CD4-positive, CD25-positive, alpha-beta regulatory T cell (primary cell): ENCODE data around the gene PHOSPHO1. TPM values are rescaled to one million over a fixed set of nuclear protein-coding genes. Genes with fewer than 3 reads are reported as not detected.
A peak's percentile ranks its signal among the peaks of the same experiment; 100 is the strongest.

Experiments
- ATAC-seq, 2 donors: fragments of 150-1000 bp; cut with Tn5 transposase; one replicate each; pipeline ENCODE4 v1.10.0; 2021; ENCODE audit warnings: low read depth in 2 of 2, moderate number of reproducible peaks in 2 of 2, moderate library complexity in 1 of 2
- DNase-seq, 3 donors: peaks; one replicate each; pipeline versions ENCODE4 v3.0.0 to v3.0.0-alpha.2; 2012 to 2022; ENCODE audit warnings: mixed read lengths in 1 of 3
- H3K27ac ChIP-seq: one replicate; pipeline ENCODE4 v1.7.0; 2013; ENCODE audit warnings: mild to moderate bottlenecking, low read length; ENCODE audit not compliant: insufficient read depth, poor library complexity, severe bottlenecking
- H3K27me3 ChIP-seq: one replicate; pipeline ENCODE4 v1.7.0; 2013; ENCODE audit warnings: low read length; ENCODE audit not compliant: control insufficient read depth, insufficient read depth
- H3K36me3 ChIP-seq: one replicate; pipeline ENCODE4 v1.7.0; 2013; ENCODE audit warnings: mild to moderate bottlenecking, low read length, moderate library complexity; ENCODE audit not compliant: control insufficient read depth, insufficient read depth
- H3K4me1 ChIP-seq: 2 replicates; pipeline ENCODE4 v1.7.0; 2013; ENCODE audit warnings: mild to moderate bottlenecking, low read length; ENCODE audit not compliant: insufficient read depth, control insufficient read depth, poor library complexity, severe bottlenecking
- H3K4me3 ChIP-seq: one replicate; pipeline ENCODE4 v1.7.0; 2013; ENCODE audit warnings: low read depth, mild to moderate bottlenecking, low read length, moderate library complexity
- H3K9me3 ChIP-seq, 2 experiments: 1 replicate in 1 of 2; 2 replicates in 1 of 2; pipeline ENCODE4 v1.7.0; 2013; ENCODE audit warnings: low read length in 2 of 2, mild to moderate bottlenecking in 1 of 2, moderate library complexity in 1 of 2; ENCODE audit not compliant: control insufficient read depth in 2 of 2
- H3K27ac Mint-ChIP-seq, 3 donors: one replicate each; pipeline ENCODE4 v1.8.0; 2020 to 2022; ENCODE audit warnings: mild to moderate bottlenecking in 3 of 3, mixed read lengths in 3 of 3, moderate library complexity in 2 of 3
- H3K27me3 Mint-ChIP-seq: one replicate; pipeline ENCODE4 v1.8.0; 2022; ENCODE audit warnings: mild to moderate bottlenecking, mixed read lengths
- H3K36me3 Mint-ChIP-seq: one replicate; pipeline ENCODE4 v1.8.0; 2020; ENCODE audit warnings: mixed read lengths
- H3K4me1 Mint-ChIP-seq, 4 donors: one replicate each; pipeline ENCODE4 v1.8.0; 2020 to 2022; ENCODE audit warnings: mixed read lengths in 4 of 4, mild to moderate bottlenecking in 1 of 4
- H3K4me3 Mint-ChIP-seq, 4 donors: one replicate each; pipeline ENCODE4 v1.8.0; 2020 to 2022; ENCODE audit warnings: mild to moderate bottlenecking in 4 of 4, mixed read lengths in 4 of 4, moderate library complexity in 3 of 4
- H3K9me3 Mint-ChIP-seq, 7 donors: one replicate each; pipeline ENCODE4 v1.8.0; 2020 to 2022; ENCODE audit warnings: mixed read lengths in 7 of 7, mild to moderate bottlenecking in 3 of 7, moderate library complexity in 2 of 7
- polyA plus RNA-seq, 4 donors: library from polyadenylated mRNA; unstranded; fragments of 300-500 nt; fragmentation: Illumina TruSeq; gene quantifications; one replicate each; pipeline ENCODE4 v1.2.3, GENCODE V29; 2021
- total RNA-seq: library from RNA; stranded (reverse); gene quantifications from one replicate; pipeline ENCODE4 v1.2.3, GENCODE V29; 2022

Gene PHOSPHO1
- total and polyA plus RNA-seq, 5 donors from 2014 or later, result 0.11 to 0.24 (median 0.15) TPM; not detected in 2

GRCh38 chr17:49204516-49204915 lies 26.1 kb downstream of the PHOSPHO1 start:
- Histone ChIP-seq H3K9me3 (no peaks in the 10 kb centered on the region), H3K27ac (no peak overlapping the region), H3K4me1 (peaks cover 11% of the 10 kb centered on the region), H3K36me3 (no peaks in the 10 kb centered on the region), H3K27me3 (no peaks in the 10 kb centered on the region), H3K4me3 (no peak overlapping the region)
- H3K27me3 Mint-ChIP-seq, result peaks cover 4% of the 10 kb centered on the region
- peaks cover 12% of the 10 kb centered on the region for H3K36me3 Mint-ChIP-seq
- H3K27ac Mint-ChIP-seq, result no peak overlapping the region
- H3K9me3 Mint-ChIP-seq, result no peaks in the 10 kb centered on the region
- ATAC-seq, result no peak
- H3K4me3 Mint-ChIP-seq, result no peak overlapping the region
- H3K4me1 Mint-ChIP-seq, result peaks cover 0 to 16% (median 12%) of the 10 kb centered on the region in 4 donors
- no peak for DNase-seq

GRCh38 chr17:49203796-49204195 lies 26.8 kb downstream of the PHOSPHO1 start:
- no peaks in the 10 kb centered on the region for H3K9me3 Mint-ChIP-seq
- no peaks in the 10 kb centered on the region for H3K27me3 ChIP-seq
- DNase-seq (no peak), ATAC-seq (no peak)
- peak overlapping the region in 2 of 3 donors; percentile 22 to 33 for H3K27ac Mint-ChIP-seq
- H3K9me3 ChIP-seq, result no peaks in the 10 kb centered on the region
- H3K27ac ChIP-seq, result no peak overlapping the region
- peaks cover 4% of the 10 kb centered on the region for H3K27me3 Mint-ChIP-seq
- H3K4me1 Mint-ChIP-seq, result peaks cover 0 to 9% (median 5%) of the 10 kb centered on the region in 4 donors
- H3K4me3 ChIP-seq, result no peak overlapping the region
- no peaks in the 10 kb centered on the region for H3K36me3 ChIP-seq
- no peak overlapping the region for H3K4me3 Mint-ChIP-seq
- peaks cover 12% of the 10 kb centered on the region for H3K36me3 Mint-ChIP-seq
- peaks cover 4% of the 10 kb centered on the region for H3K4me1 ChIP-seq

- no peaks in the 10 kb centered on the region for H3K9me3 ChIP-seq
- peaks cover 12% of the 10 kb centered on the region for H3K36me3 Mint-ChIP-seq
- no peaks in the 10 kb centered on the region for H3K36me3 ChIP-seq
- ATAC-seq, result no peak
- no peak for DNase-seq
- no peaks in the 10 kb centered on the region for H3K27me3 ChIP-seq
- no peaks in the 10 kb centered on the region for H3K9me3 Mint-ChIP-seq
- no peak overlapping the region for H3K4me3 Mint-ChIP-seq
- H3K4me1 ChIP-seq, result no peaks in the 10 kb centered on the region
- H3K4me3 ChIP-seq, result no peak overlapping the region
- H3K27me3 Mint-ChIP-seq, result peaks cover 4% of the 10 kb centered on the region
- peaks cover 0 to 6% (median under 1%) of the 10 kb centered on the region in 4 donors for H3K4me1 Mint-ChIP-seq
- no peak overlapping the region for H3K27ac Mint-ChIP-seq
- H3K27ac ChIP-seq, result no peak overlapping the region
Measured at GRCh38 chr17:49201481-49201927, 29.1 kb downstream of the PHOSPHO1 start.

GRCh38 chr17:49200423-49201083 lies 30.0 kb downstream of the PHOSPHO1 start:
- Histone ChIP-seq H3K27me3 (no peaks in the 10 kb centered on the region), H3K4me1 (no peaks in the 10 kb centered on the region), H3K36me3 (no peaks in the 10 kb centered on the region), H3K9me3 (no peaks in the 10 kb centered on the region), H3K4me3 (no peak overlapping the region), H3K27ac (no peak overlapping the region)
- Mint-ChIP-seq H3K4me1 (peaks cover 2 to 6% (median 5%) of the 10 kb centered on the region in 4 donors), H3K36me3 (peaks cover 12% of the 10 kb centered on the region), H3K27ac (peak overlapping the region in 1 of 3 donors; percentile 77), H3K27me3 (peaks cover 4% of the 10 kb centered on the region), H3K4me3 (peak overlapping the region in 1 of 4 donors; percentile 33), H3K9me3 (no peaks in the 10 kb centered on the region)
- ATAC-seq, result no peak
- no peak for DNase-seq

GRCh38 chr17:49198211-49198610 lies 32.4 kb downstream of the PHOSPHO1 start:
- peaks cover 7% of the 10 kb centered on the region for H3K36me3 Mint-ChIP-seq
- Histone ChIP-seq H3K4me1 (peaks cover 8% of the 10 kb centered on the region), H3K36me3 (no peaks in the 10 kb centered on the region), H3K27me3 (no peaks in the 10 kb centered on the region), H3K27ac (no peak overlapping the region), H3K4me3 (no peak overlapping the region), H3K9me3 (no peaks in the 10 kb centered on the region)
- ATAC-seq (no peak), DNase-seq (no peak)
- H3K27me3 Mint-ChIP-seq, result no peaks in the 10 kb centered on the region
- no peaks in the 10 kb centered on the region for H3K9me3 Mint-ChIP-seq
- H3K4me1 Mint-ChIP-seq, result peaks cover 7 to 18% (median 12%) of the 10 kb centered on the region in 4 donors
- H3K27ac Mint-ChIP-seq, result no peak overlapping the region
- no peak overlapping the region for H3K4me3 Mint-ChIP-seq

- DNase-seq (no peak), ATAC-seq (no peak)
- Mint-ChIP-seq H3K4me1 (peaks cover 7 to 25% (median 16%) of the 10 kb centered on the region in 4 donors), H3K27ac (no peak overlapping the region), H3K36me3 (peaks cover 7% of the 10 kb centered on the region), H3K4me3 (peak overlapping the region in 1 of 4 donors; percentile 22), H3K9me3 (no peaks in the 10 kb centered on the region), H3K27me3 (peaks cover 4% of the 10 kb centered on the region)
- no peaks in the 10 kb centered on the region for H3K9me3 ChIP-seq
- no peak overlapping the region for H3K4me3 ChIP-seq
- H3K27ac ChIP-seq, result no peak overlapping the region
- H3K27me3 ChIP-seq, result no peaks in the 10 kb centered on the region
- H3K36me3 ChIP-seq, result no peaks in the 10 kb centered on the region
- peaks cover 8% of the 10 kb centered on the region for H3K4me1 ChIP-seq
Measured at GRCh38 chr17:49197346-49197998, 33.1 kb downstream of the PHOSPHO1 start.

GRCh38 chr17:49196520-49196919 lies 34.1 kb downstream of the PHOSPHO1 start:
- peaks cover 14% of the 10 kb centered on the region for H3K27me3 Mint-ChIP-seq
- Histone ChIP-seq H3K36me3 (no peaks in the 10 kb centered on the region), H3K9me3 (no peaks in the 10 kb centered on the region), H3K4me3 (no peak overlapping the region), H3K27me3 (no peaks in the 10 kb centered on the region), H3K27ac (no peak overlapping the region), H3K4me1 (peaks cover 14% of the 10 kb centered on the region)
- H3K36me3 Mint-ChIP-seq, result no peaks in the 10 kb centered on the region
- no peak overlapping the region for H3K4me3 Mint-ChIP-seq
- peaks cover 10 to 33% (median 23%) of the 10 kb centered on the region in 4 donors for H3K4me1 Mint-ChIP-seq
- H3K27ac Mint-ChIP-seq, result no peak overlapping the region
- ATAC-seq (no peak), DNase-seq (no peak)
- peaks cover 0 to 4% (median 0%) of the 10 kb centered on the region in 7 donors for H3K9me3 Mint-ChIP-seq
